Testis (tissue), 2 donors: ENCODE measurements around the gene AAK1.

ENCODE experiments used
- CTCF ChIP-seq, 3 experiments: fragments of 450-650 bp in 2 of 3; fragments of 200-600 bp in 1 of 3; sonication (generic) in 1 of 3; IDR thresholded peaks; one replicate each; pipeline ENCODE4 v1.5.1; 2016 to 2019; ENCODE audit warnings: antibody characterized with exemption in 3 of 3, mild to moderate bottlenecking in 2 of 3, moderate library complexity in 1 of 3
- POLR2A ChIP-seq: fragments of 450-650 bp; IDR thresholded peaks from one replicate; pipeline ENCODE4 v1.6.1; 2017; ENCODE audit warnings: antibody characterized with exemption, mild to moderate bottlenecking, moderate library complexity

- no peak for TF ChIP-seq CTCF (IDR thresholded peaks at IDR 0.05)
- TF ChIP-seq POLR2A: no peak
These were observed 22.7 kb downstream of the AAK1 start for GRCh38 chr2:69620870-69621269.
